GM18951 (cell line): ENCODE data around the gene PLOD3.
A peak's percentile ranks its signal among the peaks of the same experiment; 100 is the strongest.

Experiments used
- POLR2A ChIP-seq: IDR thresholded peaks from 4 replicates; pipeline ENCODE4 v1.6.1; 2011; ENCODE audit warnings: mild to moderate bottlenecking; ENCODE audit not compliant: insufficient read length, insufficient read depth; ENCODE audit errors: extremely low read depth
- in situ Hi-C: fragments of 300-500 bp; cut with MboI; formaldehyde crosslinking; loops from one replicate; pipeline ENCODE4 v1.12.0; 2022; ENCODE audit warnings: low sequenced_read_pairs, mixed read lengths, inconsistent platforms; ENCODE audit not compliant: unreplicated experiment

PLOD3 gene

GRCh38 chr7:101165958-101166647 lies 51.3 kb downstream of the PLOD3 start:
- in situ Hi-C loops: no loop called here
- no peak for TF ChIP-seq POLR2A

- in situ Hi-C loops: no loop called here
- no peak for TF ChIP-seq POLR2A
Measured at GRCh38 chr7:101165075-101165957, 52.1 kb downstream of the PLOD3 start, which contains the start of gene VGF. VGF (minus strand) TSS chr7:101165569; CDS start chr7:101164843, 726 bp downstream.

GRCh38 chr7:101164071-101164840 lies 53.1 kb downstream of the PLOD3 start:
- TF ChIP-seq POLR2A: no peak
- in situ Hi-C loops: no loop called here

DNA sequence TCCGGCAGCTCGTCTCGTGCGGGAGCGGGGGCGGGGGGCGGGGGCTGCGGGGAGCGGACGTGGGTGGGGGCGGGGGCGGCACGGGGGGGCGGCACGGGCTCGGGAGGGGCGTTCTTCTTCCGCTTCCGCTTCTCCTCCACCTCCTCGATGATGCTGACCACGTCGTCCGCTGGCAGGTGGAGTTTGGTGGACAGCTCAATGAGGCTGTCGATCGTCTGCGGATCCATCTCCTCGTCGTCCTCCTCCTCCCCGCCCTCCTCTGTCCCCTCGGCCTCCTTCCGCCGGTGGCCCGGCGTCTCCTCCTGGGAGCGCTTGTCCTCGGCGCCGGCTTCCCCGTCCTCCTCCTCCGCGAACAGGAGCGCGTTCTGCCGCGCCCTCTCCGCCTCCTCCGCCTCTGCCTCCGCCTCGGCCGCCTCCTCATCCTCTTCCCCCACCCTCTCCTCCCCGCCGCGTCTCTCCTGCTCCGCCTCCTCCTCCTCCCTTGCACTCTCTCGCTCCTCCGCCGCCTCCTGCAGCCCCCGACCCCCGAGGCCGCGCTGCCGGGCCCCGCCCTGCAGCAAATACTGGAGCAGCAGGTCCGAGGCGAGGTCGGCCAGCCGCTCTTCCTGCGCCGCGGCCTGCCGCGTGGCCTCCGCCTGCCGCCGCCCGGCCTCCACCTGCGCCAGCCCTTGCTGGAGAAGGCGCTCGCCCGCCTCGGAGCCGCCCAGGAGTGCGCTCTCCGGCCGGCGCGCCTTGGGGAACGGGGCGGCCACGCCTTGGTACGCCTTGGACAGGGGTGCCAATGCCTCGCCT lies 53.9 kb downstream of the PLOD3 start:
- in situ Hi-C loops: no loop called here
- TF ChIP-seq POLR2A: no peak

GRCh38 chr7:101162551-101163278 lies 54.7 kb downstream of the PLOD3 start:
- in situ Hi-C loops: no loop called here
- TF ChIP-seq POLR2A: peak; percentile 28

- TF ChIP-seq POLR2A: no peak
- in situ Hi-C loops: no loop called here
Measured at GRCh38 chr7:101161692-101162471, 55.5 kb downstream of the PLOD3 start.

DNA sequence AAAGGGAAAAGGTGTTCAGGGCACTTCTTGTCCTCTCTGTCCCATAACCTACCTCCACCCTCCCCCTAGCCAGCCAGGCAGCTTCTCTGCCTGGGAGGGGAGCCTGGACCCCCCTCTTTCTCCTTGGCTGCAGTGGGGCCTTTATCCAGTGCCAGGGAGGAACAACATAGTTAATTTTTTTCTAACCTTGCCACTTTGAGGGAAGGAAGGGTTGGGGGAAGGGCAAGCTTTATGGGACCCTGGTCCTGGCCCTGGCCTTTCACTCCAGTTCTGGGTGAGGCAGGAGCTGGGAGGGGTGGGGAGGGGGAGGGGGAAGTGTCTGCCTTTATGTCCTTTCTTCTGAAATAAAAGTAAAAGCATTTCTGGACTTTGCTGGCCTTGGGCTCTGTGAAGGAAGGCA lies 56.5 kb downstream of the PLOD3 start:
- no peak for TF ChIP-seq POLR2A
- in situ Hi-C loops: no loop called here

- no peak for TF ChIP-seq POLR2A
- in situ Hi-C loops: no loop called here
Measured at GRCh38 chr7:101159696-101160674, 57.4 kb downstream of the PLOD3 start.

- no peak for TF ChIP-seq POLR2A
- in situ Hi-C loops: no loop called here
Measured at GRCh38 chr7:101156866-101157589, 60.4 kb downstream of the PLOD3 start.

DNA sequence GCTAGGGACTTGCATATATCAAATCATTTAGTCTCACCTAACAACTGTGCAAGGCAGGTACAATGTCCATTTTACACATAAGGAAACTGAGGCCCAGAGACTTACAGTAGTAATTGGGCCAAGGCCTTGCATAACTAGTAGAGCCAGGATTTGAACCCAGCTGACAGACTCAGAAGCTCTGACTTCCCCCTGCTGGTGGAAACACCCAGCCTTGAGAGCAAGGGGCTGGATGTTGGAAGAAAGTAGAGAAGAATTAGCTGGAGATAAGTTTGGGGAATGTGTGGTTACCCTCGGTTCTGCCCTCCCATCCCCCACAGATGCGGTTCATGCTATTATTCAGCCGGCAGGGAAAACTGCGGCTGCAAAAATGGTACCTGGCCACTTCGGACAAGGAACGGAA lies 61.1 kb downstream of the PLOD3 start:
- TF ChIP-seq POLR2A: no peak
- in situ Hi-C loops: no loop called here
